ENCODE data around the gene MTUS2. TPM values are rescaled to one million over a fixed set of nuclear protein-coding genes. Genes with fewer than 3 reads are reported as not detected.

MTUS2 gene
- total and polyA plus RNA-seq, 2 of the 8 experiments (the other 6 are each of a cell fraction or from before 2014, with no cell fraction given): 0.18 to 0.80 TPM

- Histone ChIP-seq H2BK20ac (ENCODE audit: low read length) (no peak overlapping the region), H3K4me1 (replicated peaks in 1 of 4; ENCODE audit: control insufficient read depth in 3 of 4, insufficient read depth in 4 of 4, low read length in 3 of 4) (no peaks in the 10 kb centered on the region), H3K14ac (ENCODE audit: insufficient read length) (no peak overlapping the region), H3K23me2 (ENCODE audit: low read depth, low read length) (no peaks in the 10 kb centered on the region), H2AK5ac (ENCODE audit: low read depth, low read length) (no peak overlapping the region), H3K4me3 (ENCODE audit: extremely low read depth in 1 of 4, insufficient read depth in 2 of 4, low read depth in 3 of 4, low read length in 4 of 4) (no peak overlapping the region), H3K79me2 (ENCODE audit: control insufficient read depth in 1 of 2, insufficient read depth in 2 of 2, low read length in 2 of 2) (no peaks in the 10 kb centered on the region), H4K5ac (ENCODE audit: insufficient read length, low read depth, low read length) (no peak overlapping the region), H2BK15ac (ENCODE audit: low read length) (no peak overlapping the region), H3K9ac (replicated peaks in 1 of 4; ENCODE audit: extremely low read depth in 1 of 4, low read depth in 3 of 4, low read length in 3 of 4) (no peak overlapping the region), H3K56ac (replicated peaks; ENCODE audit: insufficient read length, low read depth, low read length) (no peak overlapping the region), H3K27me3 (replicated peaks in 1 of 4; ENCODE audit: control insufficient read depth in 3 of 4, extremely low read depth in 1 of 4, insufficient read depth in 3 of 4, low read length in 3 of 4) (no peaks in the 10 kb centered on the region), H2AFZ (ENCODE audit: low read length) (no peak overlapping the region), H4K91ac (replicated peaks; ENCODE audit: insufficient read length, low read length) (no peak overlapping the region), H4K20me1 (replicated peaks in 1 of 2; ENCODE audit: control insufficient read depth in 1 of 2, insufficient read depth in 2 of 2, low read length in 2 of 2) (no peaks in the 10 kb centered on the region), H3K23ac (ENCODE audit: insufficient read length) (no peak overlapping the region), H3K79me1 (ENCODE audit: low read depth, low read length) (no peaks in the 10 kb centered on the region), H3K9me3 (ENCODE audit: insufficient read depth in 2 of 2, low read depth in 1 of 2, low read length in 1 of 2) (no peaks in the 10 kb centered on the region), H3K18ac (ENCODE audit: extremely low read depth, low read length) (no peak overlapping the region), H3K27ac (ENCODE audit: low read depth, low read length) (no peak overlapping the region), H2BK5ac (ENCODE audit: low read depth, low read length) (no peak overlapping the region), H3K4ac (replicated peaks; ENCODE audit: insufficient read length, low read depth, low read length) (no peak overlapping the region), H4K8ac (ENCODE audit: extremely low read depth, insufficient read depth, low read length) (no peak overlapping the region), H3K36me3 (ENCODE audit: control insufficient read depth in 2 of 4, insufficient read depth in 4 of 4, low read length in 3 of 4) (no peaks in the 10 kb centered on the region), H2BK12ac (ENCODE audit: low read depth, low read length) (no peak overlapping the region), H3K4me2 (ENCODE audit: insufficient read depth in 1 of 2, low read depth in 2 of 2, low read length in 2 of 2) (no peak overlapping the region), H2BK120ac (replicated peaks; ENCODE audit: low read depth, low read length) (no peak overlapping the region)
- WGBS, 2 experiments (ENCODE audit: extremely low coverage in 1 of 2, insufficient coverage in 1 of 2, insufficient read length in 1 of 2, insufficient replicate concordance in 2 of 2, low coverage in 1 of 2, low lambda C conversion rate in 2 of 2, missing lambda C conversion rate in 1 of 2): 91% methylated on average over 7 of the region's 7 CpGs; no CpG with 5 or more reads in 1 of the 2 experiments
- POLR2A ChIA-PET (ENCODE audit: partially characterized antibody): interaction anchor here (0.5 kb wide), 1 partner anchor 16 kb away, joined by 4 read pairs; no protein-coding TSS in a partner anchor
- DNase-seq (ENCODE audit: low read depth in 1 of 2, low spot score in 2 of 2) (no peak), FAIRE-seq (no peak)
- CTCF ChIA-PET (ENCODE audit: partially characterized antibody): no interaction called here
- TF ChIP-seq CTBP2 (IDR thresholded peaks at IDR 0.05; ENCODE audit: borderline replicate concordance, insufficient read depth, insufficient read length, low read length) (no peak), GABPA (IDR thresholded peaks at IDR 0.05; ENCODE audit: borderline replicate concordance, insufficient read depth, low read length) (no peak), TEAD4 (IDR thresholded peaks at IDR 0.05; ENCODE audit: low read depth, low read length) (no peak), ATF3 (IDR thresholded peaks at IDR 0.05; ENCODE audit: insufficient read depth, low read depth, low read length) (no peak), CREB1 (IDR thresholded peaks at IDR 0.05) (no peak), HDAC6 (IDR thresholded peaks at IDR 0.05; ENCODE audit: low read depth, low read length) (no peak), YY1 (IDR thresholded peaks at IDR 0.05; ENCODE audit: low read depth, low read length) (no peak), POLR2A (IDR thresholded peaks at IDR 0.05; ENCODE audit: control extremely low read depth in 1 of 2, low read depth in 2 of 2, low read length in 2 of 2) (no peak), POU5F1 (IDR thresholded peaks at IDR 0.05; ENCODE audit: low read depth, low read length) (no peak), SP1 (IDR thresholded peaks at IDR 0.05; ENCODE audit: low read depth, low read length) (no peak), EGR1 (IDR thresholded peaks at IDR 0.05; ENCODE audit: borderline replicate concordance, low read depth, low read length) (no peak)
These were observed 200.2 kb downstream of the MTUS2 start for GRCh38 chr13:29020314-29020713.
